ENCODE data around the gene SNAI1. TPM values are rescaled to one million over a fixed set of nuclear protein-coding genes. Genes with fewer than 3 reads are reported as not detected.

Gene SNAI1
- total RNA-seq (1 to 10 TPM in 8 of 10 donors, under 1 TPM in 2; 0.59 to 7.6 (median 2.8) TPM), polyA plus RNA-seq (1 to 10 TPM; 1.8 to 3.2 TPM)
- long read RNA-seq, donor 1, result 0 reads
- long read RNA-seq, donor 2, result 0 reads
- long read RNA-seq, donor 3, partial matches to known transcripts, result 1 of 1 reads
- long read RNA-seq, donor 3, other reads (novel, unspliced or antisense), result 0 of 1 reads

- intact Hi-C loops (cut with DNase I), result loop anchor here in 6 of 10 donors (2.0 to 5.0 kb wide), 3 partner anchors 88 to 190 kb away; no protein-coding TSS in a partner anchor
- peak within 1 kb of the TSS; percentile 36 to 75 (median 63) for H3K4me3 ChIP-seq
- no peaks in the 10 kb centered on the region for H3K9me3 ChIP-seq
- peak; percentile 85 to 88 (median 87) for ATAC-seq
- peaks cover 0 to 10% (median 0%) of the 10 kb centered on the region in 7 donors for H3K27me3 ChIP-seq
- peaks cover 15 to 66% (median 56%) of the 10 kb centered on the region in 9 donors for H3K4me1 ChIP-seq
- DNase-seq, result peak; percentile 77 to 81
- TF ChIP-seq CTCF (IDR thresholded peaks at IDR 0.05), result peak; percentile 41 to 88 (median 61)
- whole genome bisulfite sequencing, 2 donors, result 2% methylated on average over 87 to 90 of the region's 90 CpGs
- peaks cover 0 to 33% (median 0%) of the 10 kb centered on the region in 9 donors for H3K36me3 ChIP-seq
- H3K27ac ChIP-seq, result peak within 1 kb of the TSS in 9 of 10 donors; percentile 66 to 88 (median 80)
Measured at GRCh38 chr20:49982346-49983122, at the start of gene SNAI1. SNAI1 (plus strand) TSS chr20:49982980; CDS start chr20:49983060, 80 bp downstream.

- TF ChIP-seq CTCF (IDR thresholded peaks at IDR 0.05), result no peak
- no peaks in the 10 kb centered on the region for H3K9me3 ChIP-seq
- 43% methylated on average over 21 of the region's 21 CpGs for WGBS, 2 donors
- peaks cover 5 to 55% (median 30%) of the 10 kb centered on the region in 9 donors for H3K4me1 ChIP-seq
- DNase-seq, result no peak
- H3K4me3 ChIP-seq, result peak overlapping the region; percentile 86 to 100 (median 94)
- peak in 7 of 8 donors; percentile 7 to 56 (median 14) for ATAC-seq
- intact Hi-C loops (cut with DNase I), result no loop called here
- H3K27ac ChIP-seq, result peak overlapping the region in 9 of 10 donors; percentile 83 to 97 (median 94)
- peaks cover 0 to 20% (median 0%) of the 10 kb centered on the region in 9 donors for H3K36me3 ChIP-seq
- H3K27me3 ChIP-seq, result no peaks in the 10 kb centered on the region
Measured at GRCh38 chr20:49935746-49936152, 47.0 kb upstream of the SNAI1 start.

GRCh38 chr20:49936153-49937026 lies 46.4 kb upstream of the SNAI1 start, which contains the start of gene RNF114:
RNF114 (plus strand) TSS chr20:49936397; CDS start chr20:49936413, 16 bp downstream.
- H3K36me3 ChIP-seq, result peaks cover 0 to 27% (median 3%) of the 10 kb centered on the region in 9 donors
- peak in 4 of 9 donors; percentile 13 to 39 (median 28) for TF ChIP-seq CTCF (IDR thresholded peaks at IDR 0.05)
- intact Hi-C loops (cut with DNase I), result no loop called here
- 0% methylated on average over 79 of the region's 79 CpGs for WGBS, 2 donors
- peak within 1 kb of the TSS; percentile 86 to 100 (median 94) for H3K4me3 ChIP-seq
- peaks cover 5 to 60% (median 30%) of the 10 kb centered on the region in 9 donors for H3K4me1 ChIP-seq
- H3K27me3 ChIP-seq, result no peaks in the 10 kb centered on the region
- DNase-seq (peak; percentile 93), ATAC-seq (peak; percentile 93 to 97 (median 95))
- H3K9me3 ChIP-seq, result no peaks in the 10 kb centered on the region
- H3K27ac ChIP-seq, result peak within 1 kb of the TSS; percentile 83 to 97 (median 94)
